ENCODE measurements around the gene PPARGC1A.

GRCh38 chr4:23857367-23857959, 32.4 kb downstream of the PPARGC1A start:
- TF ChIP-seq POLR2A (IDR thresholded peaks at IDR 0.05): no peak
- TF ChIP-seq, protein P1, sequence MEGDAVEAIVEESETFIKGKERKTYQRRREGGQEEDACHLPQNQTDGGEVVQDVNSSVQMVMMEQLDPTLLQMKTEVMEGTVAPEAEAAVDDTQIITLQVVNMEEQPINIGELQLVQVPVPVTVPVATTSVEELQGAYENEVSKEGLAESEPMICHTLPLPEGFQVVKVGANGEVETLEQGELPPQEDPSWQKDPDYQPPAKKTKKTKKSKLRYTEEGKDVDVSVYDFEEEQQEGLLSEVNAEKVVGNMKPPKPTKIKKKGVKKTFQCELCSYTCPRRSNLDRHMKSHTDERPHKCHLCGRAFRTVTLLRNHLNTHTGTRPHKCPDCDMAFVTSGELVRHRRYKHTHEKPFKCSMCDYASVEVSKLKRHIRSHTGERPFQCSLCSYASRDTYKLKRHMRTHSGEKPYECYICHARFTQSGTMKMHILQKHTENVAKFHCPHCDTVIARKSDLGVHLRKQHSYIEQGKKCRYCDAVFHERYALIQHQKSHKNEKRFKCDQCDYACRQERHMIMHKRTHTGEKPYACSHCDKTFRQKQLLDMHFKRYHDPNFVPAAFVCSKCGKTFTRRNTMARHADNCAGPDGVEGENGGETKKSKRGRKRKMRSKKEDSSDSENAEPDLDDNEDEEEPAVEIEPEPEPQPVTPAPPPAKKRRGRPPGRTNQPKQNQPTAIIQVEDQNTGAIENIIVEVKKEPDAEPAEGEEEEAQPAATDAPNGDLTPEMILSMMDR (IDR thresholded peaks at IDR 0.05): no peak
